ENCODE measurements around the gene GSTM4.
"Not testable (repeated sequence)": the region's sequence is repeated elsewhere in the genome, so short reads cannot be mapped to it uniquely, and the experiment has no call there.

GSTM4 gene

DNA sequence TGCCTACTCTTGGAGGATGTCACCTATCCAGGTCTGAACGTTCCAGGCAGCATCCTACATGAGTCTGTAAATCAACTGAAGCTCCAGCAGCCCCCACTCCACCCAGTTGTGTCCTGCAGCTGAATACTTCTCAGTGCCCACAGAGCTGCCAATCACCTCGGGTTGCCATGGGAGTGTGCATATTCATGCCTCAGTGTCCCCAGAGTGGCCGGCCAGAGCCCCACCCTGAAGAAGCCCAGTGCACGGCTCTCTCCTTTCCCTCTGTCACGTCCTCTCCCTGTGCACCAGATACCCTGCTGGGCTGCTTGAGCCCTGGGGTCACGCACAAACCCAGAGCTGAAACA, 16.1 kb upstream of the GSTM4 start:
- DNase-seq = no peak

DNA sequence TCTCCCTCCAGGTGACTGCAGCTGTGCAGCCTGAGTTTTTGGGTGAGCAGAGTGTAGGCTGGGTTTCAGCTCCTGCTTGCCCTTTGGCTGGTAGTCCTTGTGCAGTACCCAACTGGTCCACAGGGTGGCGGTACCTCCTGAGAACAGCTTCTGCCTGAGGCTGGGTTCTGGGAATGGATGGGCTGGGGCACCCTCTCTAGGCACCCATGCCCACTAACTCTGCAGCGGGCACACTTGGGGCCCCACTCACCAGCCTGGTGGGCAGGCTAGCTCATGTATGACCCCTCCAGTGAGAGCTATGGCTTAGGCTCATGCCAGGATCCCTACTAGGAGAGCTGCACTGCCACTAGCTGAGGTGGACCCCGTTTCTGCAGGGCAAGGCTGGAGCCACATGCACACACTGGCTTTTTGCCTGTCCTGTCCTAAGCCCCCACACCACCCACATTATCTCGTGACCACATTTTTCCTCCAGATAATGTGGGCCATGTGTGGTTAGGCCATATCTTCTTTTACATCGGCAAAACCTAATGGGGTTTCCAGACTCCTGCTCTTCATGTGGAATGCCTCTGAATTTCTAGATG, 15.5 kb upstream of the GSTM4 start:
- no peak for DNase-seq

DNA sequence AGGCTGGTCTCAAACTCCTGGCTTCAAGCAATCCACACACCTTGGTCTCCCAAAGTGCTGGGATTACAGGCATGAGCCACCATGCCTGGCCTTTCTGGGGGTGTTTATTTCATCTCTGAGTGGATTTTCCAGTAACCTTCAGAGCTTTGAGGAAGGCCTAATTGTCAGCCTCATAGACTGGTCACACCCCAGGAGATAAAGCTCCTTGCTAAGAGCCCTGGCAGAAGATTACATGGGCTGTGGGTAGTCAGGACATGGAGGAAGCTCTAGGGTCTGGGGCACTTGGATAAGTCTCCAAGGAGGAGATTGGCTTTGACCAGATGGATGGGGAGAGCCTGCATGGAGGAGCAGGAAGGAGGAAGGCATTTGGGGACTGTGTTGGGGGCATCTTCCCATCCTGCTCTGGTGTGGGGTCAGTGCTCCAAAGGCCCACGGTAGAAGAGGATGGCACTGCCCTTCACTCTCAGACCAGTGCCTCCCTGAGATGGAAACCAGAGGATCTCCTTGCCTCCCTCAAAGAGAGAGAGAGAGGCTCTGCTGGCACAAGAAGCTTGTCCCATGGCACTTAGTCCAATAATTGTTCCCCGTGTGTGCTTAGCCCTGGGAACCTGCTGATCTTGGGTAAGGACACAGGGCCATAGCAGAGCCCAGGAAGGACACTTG, 14.7 kb upstream of the GSTM4 start:
- no peak for DNase-seq

DNA sequence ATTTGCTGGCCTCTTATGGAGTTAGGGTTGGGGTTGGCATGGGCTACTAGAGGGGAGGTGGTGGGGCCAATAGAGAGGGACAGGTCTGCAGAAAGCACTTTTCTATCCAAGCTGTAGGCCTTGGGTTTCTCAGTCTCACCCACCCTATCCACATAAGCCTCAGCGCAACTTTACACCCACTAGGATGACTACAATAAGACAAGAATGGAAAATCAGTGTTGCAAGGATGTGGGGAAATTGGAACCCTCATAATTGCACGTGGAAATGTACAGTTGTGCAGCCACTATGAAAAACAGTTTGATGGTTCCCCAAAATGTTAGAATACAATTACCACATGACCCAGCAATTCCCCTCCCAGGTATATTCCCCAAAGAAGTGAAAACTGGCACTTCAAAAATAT, 14.0 kb upstream of the GSTM4 start:
- no peak for DNase-seq

DNA sequence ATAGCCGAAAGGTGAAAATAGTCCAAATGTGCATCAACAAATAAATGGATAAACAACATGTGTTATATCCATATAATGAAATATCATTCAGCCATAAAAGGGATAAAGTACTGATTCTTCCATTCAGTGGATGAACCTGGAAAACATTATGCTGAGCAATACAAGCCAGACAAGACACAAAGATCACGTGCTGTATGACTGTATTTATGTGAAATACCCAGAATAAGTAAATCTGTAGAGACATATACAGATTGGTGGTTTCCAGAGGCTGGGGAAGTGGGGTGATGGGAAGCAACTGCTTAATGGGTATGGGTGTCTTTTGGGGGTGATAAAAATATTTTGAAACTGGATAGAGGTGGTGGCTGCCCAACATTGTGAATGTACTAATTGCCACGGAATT, 13.3 kb upstream of the GSTM4 start:
- no peak for DNase-seq

DNA sequence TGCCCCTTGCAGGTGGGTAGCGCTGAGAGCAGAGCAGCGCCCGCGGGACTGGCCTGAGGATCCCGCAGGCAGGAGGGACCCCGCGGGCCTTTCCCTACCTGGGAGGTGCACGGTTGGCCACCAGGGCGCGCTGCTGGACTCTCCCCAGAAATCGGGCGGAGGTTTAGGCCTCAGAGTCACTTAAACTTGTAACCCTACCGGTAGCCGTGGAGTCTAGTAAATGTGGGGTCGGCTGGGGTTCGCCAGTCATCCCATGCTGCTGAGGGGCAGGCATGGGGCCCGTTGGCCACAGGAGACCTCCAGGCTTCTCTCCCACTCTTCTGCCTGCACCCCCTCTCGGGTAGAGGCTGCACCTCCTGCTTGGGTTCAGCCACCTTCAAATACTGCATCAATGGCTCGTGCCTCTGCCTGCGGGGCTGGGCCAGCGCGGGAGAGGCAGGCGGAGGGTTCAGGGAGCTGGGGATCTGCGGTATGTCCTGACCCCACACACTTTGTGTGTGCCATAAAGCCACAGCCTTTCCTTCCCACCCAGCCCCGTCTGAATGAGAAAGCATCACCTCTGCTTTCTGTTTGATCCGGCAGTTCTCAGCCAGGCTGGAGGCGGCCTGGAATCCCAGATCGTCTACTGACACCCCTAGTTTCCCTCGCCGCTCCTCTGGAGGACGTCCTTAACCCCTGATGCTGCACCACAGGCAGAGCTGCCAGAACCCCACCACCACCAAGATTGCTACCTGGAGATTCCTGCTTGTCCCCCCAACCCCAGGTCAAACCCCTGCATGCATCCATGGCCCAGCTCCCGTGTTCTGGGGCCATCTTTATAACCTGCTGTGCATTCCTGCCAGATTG, 12.3 kb upstream of the GSTM4 start:
- no peak for DNase-seq

DNA sequence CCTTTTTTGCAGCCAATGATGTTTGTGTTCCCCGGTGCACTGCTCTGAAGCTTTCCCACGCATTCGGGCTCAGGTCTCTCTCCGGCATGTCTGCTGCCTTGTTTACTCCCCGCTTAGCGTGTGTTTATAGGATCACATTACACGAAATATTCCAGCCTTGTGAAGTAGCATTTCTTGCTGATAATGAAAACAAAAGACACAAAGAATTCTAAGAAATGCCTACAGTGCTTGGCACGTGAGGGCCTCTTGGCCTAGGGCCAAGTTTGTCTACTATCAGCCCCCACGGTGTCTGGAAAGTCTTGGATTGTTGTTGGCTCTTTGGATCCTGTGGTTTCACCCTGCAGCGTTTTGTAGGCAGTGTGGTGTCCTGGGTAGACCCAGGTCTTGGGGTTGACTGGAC, 11.2 kb upstream of the GSTM4 start:
- DNase-seq = no peak

DNA sequence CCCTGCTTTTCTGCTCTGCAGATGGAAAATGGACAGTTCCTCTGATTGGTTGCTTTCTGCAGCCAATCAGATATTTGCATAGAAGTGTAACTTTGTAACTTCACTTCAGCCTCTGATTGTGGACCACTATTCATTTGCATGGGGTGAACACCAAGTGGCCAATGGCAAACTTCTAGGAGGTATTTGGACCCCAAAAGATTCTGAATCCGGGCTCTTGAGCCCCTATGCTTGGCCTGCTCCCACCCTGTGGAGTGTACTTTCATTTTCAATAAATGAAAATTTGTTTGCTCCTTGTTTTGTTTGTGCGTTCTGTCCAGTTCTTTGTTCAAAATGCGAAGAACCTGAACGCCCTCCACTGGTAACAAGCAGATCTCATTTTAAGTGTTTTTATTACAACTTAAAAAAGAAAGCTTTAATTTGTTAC, 6.4 kb upstream of the GSTM4 start:
- no peak for DNase-seq

DNA sequence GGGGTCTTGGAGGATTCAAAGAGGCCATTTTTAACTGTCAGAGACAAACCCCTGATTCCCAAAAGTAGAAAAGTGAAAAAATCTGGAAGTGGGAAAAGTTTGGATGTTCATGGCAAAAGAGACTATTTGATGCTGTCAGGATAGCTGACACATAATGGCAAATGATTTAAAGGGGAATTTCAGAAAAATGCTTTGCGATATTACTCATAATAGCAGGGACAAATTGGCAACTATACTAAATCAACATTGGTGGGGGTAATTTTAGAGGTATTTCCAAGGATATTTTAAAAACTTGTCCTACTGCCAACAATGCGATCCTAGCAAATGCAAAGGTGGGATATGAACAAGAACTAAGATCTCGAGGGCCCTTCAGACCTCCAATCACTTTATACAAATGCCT, 5.3 kb upstream of the GSTM4 start:
- no peak for DNase-seq

DNA sequence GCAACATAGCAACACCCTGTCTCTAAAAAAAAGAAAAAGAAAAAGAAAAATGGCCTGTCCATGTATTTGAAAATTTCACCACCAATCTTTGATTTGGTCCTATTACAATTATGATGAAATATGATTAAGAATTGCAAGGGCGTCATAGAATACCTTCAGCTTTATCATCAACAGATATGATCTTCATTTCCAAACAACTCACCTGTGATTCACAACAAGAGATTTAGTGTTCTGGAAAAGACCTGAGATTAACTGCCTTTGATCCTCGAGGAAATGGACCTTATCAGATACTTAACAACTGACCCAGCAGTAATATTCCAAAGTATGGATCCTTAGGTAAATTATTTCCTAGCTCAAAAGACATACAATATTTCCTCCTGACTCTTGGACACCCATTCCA, 3.5 kb upstream of the GSTM4 start:
- no peak for DNase-seq

DNA sequence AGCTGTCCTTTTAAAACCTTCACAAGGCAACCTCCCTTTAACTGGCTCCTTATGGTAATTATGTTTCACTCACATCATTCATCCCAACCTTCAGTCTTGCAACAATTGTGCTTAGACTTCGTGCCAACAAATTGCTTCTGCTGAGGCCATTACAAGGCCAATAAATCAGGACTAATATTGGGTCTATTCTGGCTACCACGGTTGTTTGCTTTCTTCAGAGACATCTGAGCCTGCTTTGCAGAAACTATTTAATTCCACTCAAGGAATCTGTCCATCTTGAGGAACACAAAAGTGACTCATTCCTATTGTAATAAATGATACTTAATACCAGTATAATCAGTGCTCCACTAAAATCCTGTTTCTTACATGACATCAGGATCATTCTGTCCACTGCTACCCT, 2.6 kb upstream of the GSTM4 start:
- no peak for DNase-seq

DNA sequence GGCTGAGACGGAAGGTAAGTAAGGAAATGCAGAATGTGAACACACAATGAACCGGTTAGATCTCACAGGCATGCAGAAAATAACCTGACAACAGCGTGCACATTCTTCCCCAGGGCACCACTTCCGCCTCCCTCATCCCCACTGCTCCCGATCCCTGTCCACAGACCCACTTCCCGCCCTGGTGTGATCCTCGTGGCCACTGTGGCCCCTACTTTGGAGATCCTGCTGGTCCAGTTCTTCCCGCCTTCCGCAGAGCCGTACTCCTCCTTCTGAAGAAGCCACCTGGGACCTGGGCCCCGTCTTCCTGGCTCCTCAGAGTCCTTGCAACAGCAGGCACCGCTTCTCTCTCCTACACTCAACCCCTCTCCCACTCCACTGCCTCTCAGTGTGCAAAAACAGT, 1.4 kb upstream of the GSTM4 start:
- DNase-seq = no peak

DNA sequence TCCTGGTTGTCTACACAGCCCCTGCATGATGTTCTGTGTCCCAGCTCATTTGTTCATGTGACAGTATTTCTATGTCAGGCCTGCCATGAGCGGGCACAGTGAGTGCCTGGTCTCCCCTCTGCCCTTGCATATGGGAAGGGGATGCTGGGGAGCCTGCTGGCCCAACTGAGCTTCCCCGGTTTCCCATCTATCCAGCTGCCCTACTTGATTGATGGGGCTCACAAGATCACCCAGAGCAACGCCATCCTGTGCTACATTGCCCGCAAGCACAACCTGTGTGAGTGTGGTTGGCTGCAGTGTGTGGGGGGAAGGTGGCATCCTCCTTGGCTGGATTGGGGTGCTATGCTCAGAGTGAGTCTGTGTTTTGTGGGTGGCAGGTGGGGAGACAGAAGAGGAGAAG, 1.5 kb downstream of the GSTM4 start:
- no peak for DNase-seq

DNA sequence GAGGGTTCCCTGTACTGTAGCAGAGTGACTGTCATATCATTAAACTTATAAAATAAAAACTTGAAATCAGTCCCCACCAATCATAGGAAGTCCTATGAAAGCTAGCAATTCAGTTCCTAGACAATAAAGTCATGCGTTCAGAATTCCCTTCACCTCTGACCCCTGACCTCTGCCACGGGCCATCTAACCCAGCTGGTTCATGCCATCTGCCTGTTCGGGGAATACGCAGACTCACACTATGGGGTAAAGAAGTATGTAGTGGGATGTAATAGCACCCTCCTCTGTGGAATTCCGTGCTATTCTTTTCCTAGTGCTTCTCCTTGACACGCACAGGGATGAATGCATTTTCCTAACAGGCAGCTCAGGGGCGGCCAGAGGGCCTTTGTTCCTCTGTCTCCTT, 2.1 kb downstream of the GSTM4 start:
- DNase-seq = no peak

DNA sequence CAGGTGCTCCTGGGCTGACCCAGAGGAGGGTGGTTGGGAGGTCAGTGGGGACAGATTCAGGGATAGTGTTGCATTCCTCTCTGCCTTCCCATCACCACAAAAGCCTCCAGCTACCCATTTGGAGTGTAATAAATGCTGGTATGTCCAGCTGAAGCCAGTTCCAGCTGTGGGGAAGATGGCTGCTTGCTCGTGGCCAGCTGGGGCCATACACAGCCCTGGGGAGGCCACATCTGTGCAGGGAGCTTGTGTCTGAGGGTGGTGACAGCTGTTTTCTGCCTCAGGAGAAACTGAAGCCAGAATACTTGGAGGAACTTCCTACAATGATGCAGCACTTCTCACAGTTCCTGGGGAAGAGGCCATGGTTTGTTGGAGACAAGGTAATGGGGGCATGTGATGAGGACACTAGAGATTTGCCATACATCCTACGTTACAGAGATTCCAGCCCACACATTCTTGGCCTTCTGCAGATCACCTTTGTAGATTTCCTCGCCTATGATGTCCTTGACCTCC, 2.7 kb downstream of the GSTM4 start:
- DNase-seq = no peak

DNA sequence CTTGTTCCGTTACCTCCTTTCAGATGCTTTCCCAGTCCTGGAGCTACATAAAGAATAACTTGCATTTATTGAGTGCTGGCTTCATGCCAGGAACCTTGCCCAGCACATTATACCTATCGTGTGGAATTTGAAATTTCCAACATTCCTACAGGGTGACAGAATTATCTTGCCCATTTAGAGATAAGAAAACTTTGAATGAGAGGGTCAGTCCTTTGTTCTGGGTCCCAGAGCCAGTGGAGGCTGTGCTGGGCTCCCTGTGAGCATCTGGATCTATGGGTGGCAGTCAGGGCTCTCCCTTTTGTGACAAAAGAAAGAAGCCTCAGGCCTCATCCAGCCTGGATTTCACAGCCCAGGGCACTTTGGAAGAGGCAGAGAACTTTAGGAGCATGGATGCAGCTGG, 3.2 kb downstream of the GSTM4 start:
- no peak for DNase-seq

DNA sequence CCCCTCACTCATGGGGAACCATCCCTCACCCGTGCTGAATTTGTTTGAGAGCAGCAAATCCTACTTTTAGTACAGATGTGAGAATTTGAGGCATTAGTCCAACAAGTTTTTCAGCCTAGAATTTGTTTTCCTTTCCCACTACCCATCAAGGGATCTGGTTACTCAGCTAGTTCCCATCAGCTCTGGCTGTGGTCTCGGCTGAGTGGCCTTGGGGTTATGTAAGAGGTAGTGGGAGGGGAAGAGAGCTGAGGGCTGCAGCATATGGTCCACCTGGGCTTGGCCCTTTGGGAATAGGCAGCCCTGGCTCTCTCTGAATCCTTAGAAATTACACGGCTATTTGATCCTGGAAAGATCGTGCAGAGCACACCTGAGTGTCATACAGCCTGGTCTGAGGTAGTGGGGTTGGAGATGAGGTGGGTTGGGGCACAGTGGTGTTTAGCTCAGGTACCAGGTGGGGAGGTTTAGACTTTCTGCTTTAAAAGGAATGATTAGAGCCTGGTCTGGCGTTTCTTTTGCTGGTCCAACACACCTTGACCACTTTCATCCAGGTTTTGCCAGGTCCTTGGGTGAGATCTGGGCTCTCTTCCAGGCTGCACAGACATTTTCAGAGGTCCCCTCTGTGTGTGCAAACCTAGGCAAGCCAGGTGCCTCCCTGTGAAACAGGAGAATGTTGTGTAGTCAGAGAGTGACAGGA, 4.2 kb downstream of the GSTM4 start:
- DNase-seq = no peak

DNA sequence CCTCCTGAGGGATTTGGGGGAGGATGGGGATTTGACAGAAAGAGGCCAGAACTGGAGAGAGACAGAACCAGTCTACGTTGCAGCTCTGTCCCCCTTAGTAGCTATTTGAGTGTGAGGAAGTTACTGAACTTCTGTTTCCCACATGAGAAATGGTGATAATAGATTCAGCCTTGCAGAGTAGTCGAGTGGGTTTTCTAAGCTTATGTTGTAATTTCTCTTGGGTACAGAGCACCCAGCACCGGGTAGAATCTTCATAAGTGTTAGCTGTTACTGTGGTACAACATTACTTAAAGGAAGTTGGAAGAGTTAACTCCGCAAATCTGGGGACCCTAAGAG, 4.8 kb downstream of the GSTM4 start:
- not testable (repeated sequence) for DNase-seq

DNA sequence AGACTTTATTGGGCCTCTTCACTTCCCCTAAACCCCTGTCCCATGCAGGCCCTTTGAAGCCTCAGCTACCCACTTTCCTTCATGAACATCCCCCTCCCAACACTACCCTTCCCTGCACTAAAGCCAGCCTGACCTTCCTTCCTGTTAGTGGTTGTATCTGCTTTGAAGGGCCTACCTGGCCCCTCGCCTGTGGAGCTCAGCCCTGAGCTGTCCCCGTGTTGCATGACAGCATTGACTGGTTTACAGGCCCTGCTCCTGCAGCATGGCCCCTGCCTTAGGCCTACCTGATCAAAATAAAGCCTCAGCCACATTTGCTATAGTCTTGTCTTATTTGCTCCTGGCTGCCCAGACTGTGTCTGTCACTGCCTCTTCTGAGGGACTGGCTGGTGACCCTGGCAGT, 5.5 kb downstream of the GSTM4 start:
- no peak for DNase-seq

DNA sequence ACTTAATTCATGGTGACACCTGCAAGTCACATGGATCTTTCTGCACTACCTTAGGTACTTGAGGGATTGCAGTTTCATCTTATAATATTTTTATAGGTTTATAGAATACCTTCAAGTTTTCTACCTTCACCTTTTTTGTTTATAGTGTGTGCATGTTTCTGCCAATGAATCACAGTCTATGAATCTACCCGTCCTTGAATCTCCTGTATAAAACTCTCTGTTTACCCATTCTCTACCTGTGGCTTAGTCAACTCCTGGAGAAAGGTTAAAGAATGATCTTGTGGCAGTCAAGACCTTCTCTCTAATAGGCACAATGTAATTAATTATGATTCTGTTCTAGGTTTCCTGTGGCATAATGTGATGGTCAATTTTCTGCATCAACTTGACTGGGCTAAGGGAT, 8.8 kb downstream of the GSTM4 start:
- DNase-seq = no peak

DNA sequence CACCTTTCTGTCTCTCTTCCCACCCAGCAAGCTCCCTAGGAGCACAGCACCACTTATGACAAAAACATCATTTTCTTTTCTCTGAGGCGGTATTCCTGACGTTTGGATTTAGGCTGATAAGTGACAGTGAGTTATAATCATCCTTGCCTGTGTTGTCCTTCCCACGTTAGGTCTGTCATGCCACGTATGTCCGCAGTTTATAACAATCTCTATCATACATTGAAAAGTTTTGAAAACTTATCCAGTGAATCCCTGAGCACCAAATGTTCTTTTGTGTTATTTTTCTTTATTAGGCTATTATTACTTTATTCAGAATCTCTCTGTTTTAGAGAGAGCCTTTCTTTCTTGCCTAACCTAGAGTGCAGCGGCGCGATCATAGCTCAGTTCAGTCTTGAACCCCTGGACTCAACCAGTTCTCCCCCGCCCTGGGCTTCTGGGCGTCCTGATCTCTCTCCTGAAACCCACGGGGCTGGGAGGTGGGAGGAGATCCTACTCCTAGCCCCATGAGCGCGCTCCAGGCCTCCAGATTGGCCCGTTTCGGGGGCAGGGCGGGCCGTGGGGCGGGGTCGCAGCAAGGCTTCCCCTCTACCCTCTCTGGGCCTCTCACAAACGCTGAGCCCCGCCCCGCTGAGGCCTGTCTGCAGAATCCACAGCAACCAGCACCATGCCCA, 11.7 kb downstream of the GSTM4 start, which contains the start of gene GSTM2:
GSTM2 (plus strand) TSS at position 606 of the 671 bp plus-strand sequence; CDS start at position 665, 59 bp downstream.
- no peak for DNase-seq

DNA sequence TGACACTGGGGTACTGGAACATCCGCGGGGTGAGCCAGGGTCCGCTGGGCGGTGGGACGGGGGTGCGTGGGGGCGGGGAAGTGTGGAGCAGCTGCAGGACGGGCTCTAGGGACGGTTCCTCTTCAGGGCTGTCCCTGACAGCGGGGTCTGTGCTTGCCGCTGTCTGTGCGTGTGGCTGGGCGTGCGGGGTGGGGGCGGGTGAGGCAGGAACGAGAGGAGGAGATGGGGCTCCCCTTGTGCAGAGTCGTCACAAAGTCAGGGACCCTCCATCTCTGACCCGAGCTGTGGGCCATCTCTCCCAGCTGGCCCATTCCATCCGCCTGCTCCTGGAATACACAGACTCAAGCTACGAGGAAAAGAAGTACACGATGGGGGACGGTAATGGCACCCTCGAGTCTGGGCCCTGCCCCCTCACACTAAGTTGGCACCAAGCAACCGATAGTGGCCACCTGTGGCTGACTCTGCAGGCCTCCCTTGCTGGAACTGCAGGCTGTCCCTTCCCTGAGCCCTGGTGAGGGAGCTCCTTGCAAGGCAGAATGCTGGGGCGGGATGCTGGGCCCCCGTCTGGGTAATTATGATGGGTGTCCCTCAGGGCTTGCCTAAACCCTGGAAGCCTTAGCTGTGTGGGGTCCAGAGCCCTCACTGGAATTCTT, 12.3 kb downstream of the GSTM4 start:
- DNase-seq = no peak

Measured in SIG-M5 (cell line).